GM12878 (cell line): Measurements from ENCODE around the gene GPR87. TPM values are rescaled to one million over a fixed set of nuclear protein-coding genes. Genes with fewer than 3 reads are reported as not detected.

Source experiments
- NBN ChIP-seq: fragments of 450-650 bp; IDR thresholded peaks from 2 replicates; pipeline ENCODE4 v1.6.1; 2016
- NFYA ChIP-seq: IDR thresholded peaks from 2 replicates; pipeline ENCODE4 v1.6.1; 2011; ENCODE audit warnings: low read depth, mild to moderate bottlenecking, low read length, improper control_type of control experiment, borderline replicate concordance
- NR2C2 ChIP-seq: IDR thresholded peaks from 2 replicates; pipeline ENCODE4 v1.6.1; 2011; ENCODE audit warnings: borderline replicate concordance, low read depth; ENCODE audit not compliant: control insufficient read depth, insufficient read length
- PAX8 ChIP-seq: fragments of 450-650 bp; IDR thresholded peaks from 2 replicates; pipeline ENCODE4 v1.6.1; 2017; ENCODE audit warnings: mild to moderate bottlenecking, moderate library complexity
- STAT1 ChIP-seq: fragments of 450-650 bp; conservative IDR thresholded peaks from 2 replicates; pipeline ENCODE4 v1.6.1; 2014; ENCODE audit warnings: antibody characterized with exemption, mild to moderate bottlenecking
- polyA plus RNA-seq, 11 experiments: library from polyadenylated mRNA; depleted of rRNA in 4 of 11; unstranded in 6 of 11; stranded (reverse) in 5 of 11; fragments of >200 nt; fragmentation: Nextera tagmentation in 4 of 11; fragmentation: Illumina TruSeq in 1 of 11; extraction: Ambion mirVana in 4 of 11; extraction: Trizol in 1 of 11; gene quantifications; 1 replicate in 1 of 11; 2 replicates in 10 of 11; pipeline versions ENCODE4 v1.2.1 to v1.2.3, GENCODE V29; 2011 to 2016; ENCODE audit warnings: inconsistent platforms in 2 of 11, missing spikeins in 2 of 11, low read depth in 1 of 11
- total RNA-seq, 4 experiments: library from RNA; depleted of rRNA in 3 of 4; stranded (reverse); fragments of >200 nt in 3 of 4; fragmentation: Illumina TruSeq in 1 of 4; extraction: Trizol in 1 of 4; gene quantifications; 2 replicates each; pipeline versions ENCODE4 v1.2.1 to v1.2.3, GENCODE V29; 2013 to 2021
- TF ChIP-seq, protein P1 (sequence below): fragments of 450-650 bp; IDR thresholded peaks from 2 replicates; pipeline ENCODE4 v1.6.1; 2017; ENCODE audit warnings: mild to moderate bottlenecking, low read depth, inconsistent platforms; ENCODE audit not compliant: poor library complexity, severe bottlenecking
- TF ChIP-seq, protein P2 (sequence below): fragments of 450-650 bp; IDR thresholded peaks from 2 replicates; pipeline ENCODE4 v1.6.1; 2016; ENCODE audit warnings: mild to moderate bottlenecking, moderate library complexity, borderline replicate concordance
- TF ChIP-seq, protein P3 (sequence below): fragments of 450-650 bp; IDR thresholded peaks from 2 replicates; pipeline ENCODE4 v1.6.1; 2017; ENCODE audit warnings: mild to moderate bottlenecking, moderate library complexity

The GPR87 gene
- total and polyA plus RNA-seq, 10 of the 15 experiments (the other 5 are each of a cell fraction or from before 2014, with no cell fraction given) = 0.06 to 0.27 (median 0.16) TPM; not detected in 5

DNA sequence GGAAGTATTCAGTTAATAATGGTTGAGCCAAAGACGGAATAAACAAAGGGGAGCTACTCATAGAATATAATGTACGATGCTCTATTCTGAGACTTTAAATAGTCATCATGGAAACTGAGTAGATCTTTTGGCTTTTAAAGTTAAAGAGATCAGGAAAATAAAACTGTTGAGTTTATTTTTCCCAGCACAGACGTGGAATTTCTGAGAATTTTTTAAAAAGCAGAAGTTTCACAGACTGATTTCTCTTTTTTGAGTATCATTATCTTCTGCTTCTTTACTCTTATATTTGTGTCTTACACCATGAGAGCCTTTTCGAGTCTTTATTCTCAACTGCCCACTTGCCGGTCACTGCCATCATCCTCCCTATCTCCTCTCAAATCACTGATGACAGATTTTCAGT is 51.5 kb downstream of the GPR87 start (continued):
- TF ChIP-seq, protein P1, sequence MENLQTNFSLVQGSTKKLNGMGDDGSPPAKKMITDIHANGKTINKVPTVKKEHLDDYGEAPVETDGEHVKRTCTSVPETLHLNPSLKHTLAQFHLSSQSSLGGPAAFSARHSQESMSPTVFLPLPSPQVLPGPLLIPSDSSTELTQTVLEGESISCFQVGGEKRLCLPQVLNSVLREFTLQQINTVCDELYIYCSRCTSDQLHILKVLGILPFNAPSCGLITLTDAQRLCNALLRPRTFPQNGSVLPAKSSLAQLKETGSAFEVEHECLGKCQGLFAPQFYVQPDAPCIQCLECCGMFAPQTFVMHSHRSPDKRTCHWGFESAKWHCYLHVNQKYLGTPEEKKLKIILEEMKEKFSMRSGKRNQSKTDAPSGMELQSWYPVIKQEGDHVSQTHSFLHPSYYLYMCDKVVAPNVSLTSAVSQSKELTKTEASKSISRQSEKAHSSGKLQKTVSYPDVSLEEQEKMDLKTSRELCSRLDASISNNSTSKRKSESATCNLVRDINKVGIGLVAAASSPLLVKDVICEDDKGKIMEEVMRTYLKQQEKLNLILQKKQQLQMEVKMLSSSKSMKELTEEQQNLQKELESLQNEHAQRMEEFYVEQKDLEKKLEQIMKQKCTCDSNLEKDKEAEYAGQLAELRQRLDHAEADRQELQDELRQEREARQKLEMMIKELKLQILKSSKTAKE = no peak
- TF ChIP-seq, protein P2, sequence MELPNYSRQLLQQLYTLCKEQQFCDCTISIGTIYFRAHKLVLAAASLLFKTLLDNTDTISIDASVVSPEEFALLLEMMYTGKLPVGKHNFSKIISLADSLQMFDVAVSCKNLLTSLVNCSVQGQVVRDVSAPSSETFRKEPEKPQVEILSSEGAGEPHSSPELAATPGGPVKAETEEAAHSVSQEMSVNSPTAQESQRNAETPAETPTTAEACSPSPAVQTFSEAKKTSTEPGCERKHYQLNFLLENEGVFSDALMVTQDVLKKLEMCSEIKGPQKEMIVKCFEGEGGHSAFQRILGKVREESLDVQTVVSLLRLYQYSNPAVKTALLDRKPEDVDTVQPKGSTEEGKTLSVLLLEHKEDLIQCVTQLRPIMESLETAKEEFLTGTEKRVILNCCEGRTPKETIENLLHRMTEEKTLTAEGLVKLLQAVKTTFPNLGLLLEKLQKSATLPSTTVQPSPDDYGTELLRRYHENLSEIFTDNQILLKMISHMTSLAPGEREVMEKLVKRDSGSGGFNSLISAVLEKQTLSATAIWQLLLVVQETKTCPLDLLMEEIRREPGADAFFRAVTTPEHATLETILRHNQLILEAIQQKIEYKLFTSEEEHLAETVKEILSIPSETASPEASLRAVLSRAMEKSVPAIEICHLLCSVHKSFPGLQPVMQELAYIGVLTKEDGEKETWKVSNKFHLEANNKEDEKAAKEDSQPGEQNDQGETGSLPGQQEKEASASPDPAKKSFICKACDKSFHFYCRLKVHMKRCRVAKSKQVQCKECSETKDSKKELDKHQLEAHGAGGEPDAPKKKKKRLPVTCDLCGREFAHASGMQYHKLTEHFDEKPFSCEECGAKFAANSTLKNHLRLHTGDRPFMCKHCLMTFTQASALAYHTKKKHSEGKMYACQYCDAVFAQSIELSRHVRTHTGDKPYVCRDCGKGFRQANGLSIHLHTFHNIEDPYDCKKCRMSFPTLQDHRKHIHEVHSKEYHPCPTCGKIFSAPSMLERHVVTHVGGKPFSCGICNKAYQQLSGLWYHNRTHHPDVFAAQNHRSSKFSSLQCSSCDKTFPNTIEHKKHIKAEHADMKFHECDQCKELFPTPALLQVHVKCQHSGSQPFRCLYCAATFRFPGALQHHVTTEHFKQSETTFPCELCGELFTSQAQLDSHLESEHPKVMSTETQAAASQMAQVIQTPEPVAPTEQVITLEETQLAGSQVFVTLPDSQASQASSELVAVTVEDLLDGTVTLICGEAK = no peak
- TF ChIP-seq NR2C2 = no peak
- no peak for TF ChIP-seq PAX8
- TF ChIP-seq STAT1 = no peak
- no peak for TF ChIP-seq NBN
- TF ChIP-seq, protein P3, sequence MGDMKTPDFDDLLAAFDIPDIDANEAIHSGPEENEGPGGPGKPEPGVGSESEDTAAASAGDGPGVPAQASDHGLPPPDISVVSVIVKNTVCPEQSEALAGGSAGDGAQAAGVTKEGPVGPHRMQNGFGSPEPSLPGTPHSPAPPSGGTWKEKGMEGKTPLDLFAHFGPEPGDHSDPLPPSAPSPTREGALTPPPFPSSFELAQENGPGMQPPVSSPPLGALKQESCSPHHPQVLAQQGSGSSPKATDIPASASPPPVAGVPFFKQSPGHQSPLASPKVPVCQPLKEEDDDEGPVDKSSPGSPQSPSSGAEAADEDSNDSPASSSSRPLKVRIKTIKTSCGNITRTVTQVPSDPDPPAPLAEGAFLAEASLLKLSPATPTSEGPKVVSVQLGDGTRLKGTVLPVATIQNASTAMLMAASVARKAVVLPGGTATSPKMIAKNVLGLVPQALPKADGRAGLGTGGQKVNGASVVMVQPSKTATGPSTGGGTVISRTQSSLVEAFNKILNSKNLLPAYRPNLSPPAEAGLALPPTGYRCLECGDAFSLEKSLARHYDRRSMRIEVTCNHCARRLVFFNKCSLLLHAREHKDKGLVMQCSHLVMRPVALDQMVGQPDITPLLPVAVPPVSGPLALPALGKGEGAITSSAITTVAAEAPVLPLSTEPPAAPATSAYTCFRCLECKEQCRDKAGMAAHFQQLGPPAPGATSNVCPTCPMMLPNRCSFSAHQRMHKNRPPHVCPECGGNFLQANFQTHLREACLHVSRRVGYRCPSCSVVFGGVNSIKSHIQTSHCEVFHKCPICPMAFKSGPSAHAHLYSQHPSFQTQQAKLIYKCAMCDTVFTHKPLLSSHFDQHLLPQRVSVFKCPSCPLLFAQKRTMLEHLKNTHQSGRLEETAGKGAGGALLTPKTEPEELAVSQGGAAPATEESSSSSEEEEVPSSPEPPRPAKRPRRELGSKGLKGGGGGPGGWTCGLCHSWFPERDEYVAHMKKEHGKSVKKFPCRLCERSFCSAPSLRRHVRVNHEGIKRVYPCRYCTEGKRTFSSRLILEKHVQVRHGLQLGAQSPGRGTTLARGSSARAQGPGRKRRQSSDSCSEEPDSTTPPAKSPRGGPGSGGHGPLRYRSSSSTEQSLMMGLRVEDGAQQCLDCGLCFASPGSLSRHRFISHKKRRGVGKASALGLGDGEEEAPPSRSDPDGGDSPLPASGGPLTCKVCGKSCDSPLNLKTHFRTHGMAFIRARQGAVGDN = no peak
- no peak for TF ChIP-seq NFYA
- TF ChIP-seq, all 136 proteins: peak for 0
